GM13977 (cell line): ENCODE data around the gene SORL1.

Source experiments
- DNase-seq: peaks from one replicate; pipeline ENCODE4 v3.0.0; 2012; ENCODE audit warnings: low spot score
- CTCF ChIP-seq: IDR thresholded peaks from 2 replicates; pipeline ENCODE4 v1.5.1; 2012; ENCODE audit warnings: mild to moderate bottlenecking, control low read depth; ENCODE audit not compliant: insufficient read depth; ENCODE audit errors: extremely low read depth, missing control alignments
- in situ Hi-C: fragments of 300-500 bp; cut with MboI; formaldehyde crosslinking; loops from one replicate; pipeline ENCODE4 v1.12.0; 2022; ENCODE audit warnings: low sequenced_read_pairs, low pct_unique_long_range_greater_than_20kb, mixed read lengths, inconsistent platforms; ENCODE audit not compliant: unreplicated experiment

The SORL1 gene

GRCh38 chr11:121583825-121584224 lies 131.7 kb downstream of the SORL1 start:
- DNase-seq: no peak
- TF ChIP-seq CTCF: no peak
- in situ Hi-C loops: no loop called here

- in situ Hi-C loops: no loop called here
- DNase-seq: no peak
- TF ChIP-seq CTCF: no peak
These were observed 134.6 kb downstream of the SORL1 start for GRCh38 chr11:121586750-121587149.

- in situ Hi-C loops: no loop called here
- no peak for DNase-seq
- no peak for TF ChIP-seq CTCF
These were observed 135.1 kb downstream of the SORL1 start for GRCh38 chr11:121587182-121587581.

GRCh38 chr11:121588747-121589146 lies 136.6 kb downstream of the SORL1 start:
- no peak for DNase-seq
- in situ Hi-C loops: no loop called here
- TF ChIP-seq CTCF: no peak

GRCh38 chr11:121589946-121590537 lies 137.9 kb downstream of the SORL1 start:
- DNase-seq: peak; percentile 80
- TF ChIP-seq CTCF: no peak
- in situ Hi-C loops: loop anchor here (5.0 kb wide), 1 partner anchor 273 kb away; no protein-coding TSS in a partner anchor

GRCh38 chr11:121590772-121591404 lies 138.8 kb downstream of the SORL1 start:
- in situ Hi-C loops: loop anchor here (5.0 kb wide), 1 partner anchor 274 kb away; no protein-coding TSS in a partner anchor

More at GRCh38 chr11:121590772-121591404, 138.8 kb downstream of the SORL1 start:
- DNase-seq: no peak
- TF ChIP-seq CTCF: no peak
